ENCODE data around the gene ZNF574.

ZNF574 gene

GRCh38 chr19:42059196-42059595, 16.8 kb upstream of the ZNF574 start:
- Histone ChIP-seq H3K27ac (no peak overlapping the region), H3K4me3 (no peak overlapping the region)
- TF ChIP-seq CTCF (IDR thresholded peaks at IDR 0.05): no peak
- no peak for DNase-seq (ENCODE audit: low spot score)

GRCh38 chr19:42060117-42060516, 15.8 kb upstream of the ZNF574 start:
- H3K4me3 ChIP-seq: no peak overlapping the region
- no peak for DNase-seq (ENCODE audit: low spot score)
- H3K27ac ChIP-seq: no peak overlapping the region
- TF ChIP-seq CTCF (IDR thresholded peaks at IDR 0.05): no peak

GRCh38 chr19:42062381-42062780, 13.6 kb upstream of the ZNF574 start:
- no peak for TF ChIP-seq CTCF (IDR thresholded peaks at IDR 0.05)
- no peak for DNase-seq (ENCODE audit: low spot score)
- no peak overlapping the region for H3K27ac ChIP-seq
- H3K4me3 ChIP-seq: no peak overlapping the region

- Histone ChIP-seq H3K27ac (no peak overlapping the region), H3K4me3 (no peak overlapping the region)
- no peak for DNase-seq (ENCODE audit: low spot score)
- TF ChIP-seq CTCF (IDR thresholded peaks at IDR 0.05): no peak
These were observed 11.5 kb upstream of the ZNF574 start for GRCh38 chr19:42064432-42064831.

GRCh38 chr19:42065051-42065450, 10.9 kb upstream of the ZNF574 start:
- H3K27ac ChIP-seq: no peak overlapping the region
- no peak for TF ChIP-seq CTCF (IDR thresholded peaks at IDR 0.05)
- DNase-seq (ENCODE audit: low spot score): no peak
- no peak overlapping the region for H3K4me3 ChIP-seq

- Histone ChIP-seq H3K27ac (no peak overlapping the region), H3K4me3 (no peak overlapping the region)
- no peak for TF ChIP-seq CTCF (IDR thresholded peaks at IDR 0.05)
- no peak for DNase-seq (ENCODE audit: low spot score)
These were observed 10.5 kb upstream of the ZNF574 start for GRCh38 chr19:42065511-42065910.

- TF ChIP-seq CTCF (IDR thresholded peaks at IDR 0.05): no peak
- no peak for DNase-seq (ENCODE audit: low spot score)
These were observed 9.8 kb upstream of the ZNF574 start for GRCh38 chr19:42066075-42066754.

More at GRCh38 chr19:42066075-42066754, 9.8 kb upstream of the ZNF574 start:
- Histone ChIP-seq H3K4me3 (no peak overlapping the region), H3K27ac (no peak overlapping the region)
